B cell (primary cell): ENCODE data around the gene NANOS3. TPM values are rescaled to one million over a fixed set of nuclear protein-coding genes. Genes with fewer than 3 reads are reported as not detected.
A peak's percentile ranks its signal among the peaks of the same experiment; 100 is the strongest.

Experiments
- ATAC-seq: fragments of 200-7000 bp; cut with Tn5 transposase; one replicate; pipeline ENCODE4 v1.10.0; 2021; ENCODE audit warnings: low read depth, mild to moderate bottlenecking, moderate number of reproducible peaks, moderate library complexity
- CTCF ChIA-PET: fragments of 350-600 bp; sonication (Branson Sonifier 250); formaldehyde crosslinking; loops from one replicate; lab custom pipeline; 2021; ENCODE audit warnings: antibody characterized with exemption, inconsistent platforms; lab: Charles Lee
- POLR2A ChIA-PET: fragments of 350-600 bp; sonication (Branson Sonifier 250); formaldehyde crosslinking; loops from one replicate; lab custom pipeline; 2021; ENCODE audit warnings: antibody characterized with exemption; lab: Charles Lee
- DNase-seq: peaks from one replicate; pipeline ENCODE4 v3.0.0; 2013
- H2AFZ ChIP-seq: 2 replicates; pipeline ENCODE4 v1.6.1; 2012; ENCODE audit warnings: mild to moderate bottlenecking, low read depth, low read length; ENCODE audit not compliant: insufficient read depth, poor library complexity, severe bottlenecking
- H3K27ac ChIP-seq, 2 donors: 1 replicate in 1 of 2; 2 replicates in 1 of 2; pipeline ENCODE4 v1.5.1; 2012 to 2013; ENCODE audit warnings: low read length in 2 of 2, mild to moderate bottlenecking in 2 of 2, moderate library complexity in 1 of 2
- H3K27me3 ChIP-seq, 4 experiments: fragments of 200-600 bp in 1 of 4; sonication (generic) in 1 of 4; replicated peaks in 1 of 4; 1 replicate in 2 of 4; 2 replicates in 2 of 4; pipeline versions ENCODE4 v1.6.1 to v1.7.0; 2013 to 2016; ENCODE audit warnings: low read length in 3 of 4, mild to moderate bottlenecking in 2 of 4, mixed read lengths in 1 of 4, moderate library complexity in 1 of 4; ENCODE audit not compliant: insufficient read depth in 4 of 4, control insufficient read depth in 3 of 4; ENCODE audit errors: control extremely low read depth in 1 of 4
- H3K36me3 ChIP-seq, 2 experiments: replicated peaks in 1 of 2; 1 replicate in 1 of 2; 2 replicates in 1 of 2; pipeline versions ENCODE4 v1.6.1 to v1.7.1; 2013; ENCODE audit warnings: low read length in 1 of 2; ENCODE audit not compliant: insufficient read depth in 2 of 2, control insufficient read depth in 1 of 2; ENCODE audit errors: control extremely low read depth in 1 of 2, extremely low read depth in 1 of 2
- H3K4me1 ChIP-seq, 2 donors: fragments of 200-600 bp in 1 of 2; sonication (generic) in 1 of 2; 1 replicate in 1 of 2; 2 replicates in 1 of 2; pipeline versions ENCODE4 v1.5.1 to v1.6.1; 2013 to 2017; ENCODE audit warnings: low read length in 2 of 2; ENCODE audit not compliant: control insufficient read depth in 2 of 2, insufficient read depth in 2 of 2
- H3K4me2 ChIP-seq: replicated peaks from 2 replicates; pipeline ENCODE3; 2012; ENCODE audit warnings: mild to moderate bottlenecking, low read depth, low read length; ENCODE audit not compliant: poor library complexity, severe bottlenecking
- H3K4me3 ChIP-seq, 5 experiments: fragments of 200-600 bp in 1 of 5; sonication (generic) in 1 of 5; 1 replicate in 3 of 5; 2 replicates in 2 of 5; pipeline versions ENCODE4 v1.5.1 to v1.7.0; 2011 to 2016; ENCODE audit warnings: low read length in 4 of 5, mild to moderate bottlenecking in 4 of 5, low read depth in 2 of 5, control low read depth in 1 of 5, moderate library complexity in 1 of 5; ENCODE audit not compliant: insufficient read depth in 1 of 5; ENCODE audit errors: control extremely low read depth in 1 of 5, extremely low read depth in 1 of 5
- H3K79me2 ChIP-seq: fragments of 200-600 bp; sonication (generic); one replicate; pipeline ENCODE4 v1.6.0; 2016; ENCODE audit warnings: low read length; ENCODE audit not compliant: control insufficient read depth, insufficient read depth
- H3K9ac ChIP-seq: fragments of 200-600 bp; sonication (generic); 2 replicates; pipeline ENCODE4 v1.6.1; 2017; ENCODE audit warnings: mild to moderate bottlenecking, low read length, moderate library complexity
- H3K9me3 ChIP-seq, 3 donors: one replicate each; pipeline versions ENCODE4 v1.6.1 to v1.7.1; 2013; ENCODE audit warnings: low read length in 2 of 3; ENCODE audit not compliant: control insufficient read depth in 2 of 3, insufficient read depth in 1 of 3; ENCODE audit errors: control extremely low read depth in 1 of 3
- H4K20me1 ChIP-seq: 2 replicates; pipeline ENCODE4 v1.6.0; 2012; ENCODE audit warnings: mild to moderate bottlenecking, low read length; ENCODE audit not compliant: insufficient read depth, control insufficient read depth, poor library complexity, severe bottlenecking
- H3K27ac Mint-ChIP-seq: one replicate; pipeline ENCODE4 v1.8.0; 2021; ENCODE audit warnings: mixed read lengths
- H3K27me3 Mint-ChIP-seq: one replicate; pipeline ENCODE4 v1.8.0; 2021; ENCODE audit warnings: mixed read lengths
- H3K4me1 Mint-ChIP-seq: one replicate; pipeline ENCODE4 v1.8.0; 2021; ENCODE audit warnings: mixed read lengths
- H3K4me3 Mint-ChIP-seq: one replicate; pipeline ENCODE4 v1.8.0; 2021; ENCODE audit warnings: mixed read lengths
- H3K9me3 Mint-ChIP-seq: one replicate; pipeline ENCODE4 v1.8.0; 2022; ENCODE audit warnings: mixed read lengths; ENCODE audit not compliant: insufficient read depth
- CTCF ChIP-seq: fragments of 200-600 bp; IDR thresholded peaks from one replicate; pipeline ENCODE4 v1.8.0; 2022; ENCODE audit warnings: antibody characterized with exemption, mild to moderate bottlenecking
- EZH2 ChIP-seq: IDR thresholded peaks from 2 replicates; pipeline ENCODE4 v1.6.1; 2012; ENCODE audit warnings: borderline replicate concordance, low read depth, mild to moderate bottlenecking, moderate library complexity, low read length; ENCODE audit not compliant: insufficient read depth, poor library complexity, severe bottlenecking
- WGBS: methylation state at CpG from one replicate; pipeline ENCODE4 v1.1.5; 2013; ENCODE audit warnings: missing lambda C conversion rate; ENCODE audit not compliant: insufficient coverage; 5-methylcytosine and 5-hydroxymethylcytosine counted together
- intact Hi-C: fragments of 100-400 bp; cut with micrococcal nuclease; formaldehyde crosslinking; loops from one replicate; pipeline ENCODE4 v1.10.0; 2022
- polyA plus RNA-seq: library from polyadenylated mRNA; depleted of rRNA; stranded (reverse); fragments of >200 nt; gene quantifications from 2 replicates; pipeline ENCODE4 v1.2.3, GENCODE V29; 2012
- total RNA-seq, 2 donors: library from RNA; stranded (reverse); fragments of 120-200 nt in 1 of 2; gene quantifications; 1 replicate in 1 of 2; 2 replicates in 1 of 2; pipeline versions ENCODE4 v1.2.3 to v1.2.4, GENCODE V29; 2013 to 2022

Gene NANOS3
- total and polyA plus RNA-seq, 2 donors (not counting 1 experiment from before 2014, with no cell fraction given) = 0.49 TPM; not detected in 1

GRCh38 chr19:13869281-13869680 is 7.7 kb upstream of the NANOS3 start:
- Histone ChIP-seq H4K20me1 (no peaks in the 10 kb centered on the region), H3K27me3 (peaks cover 0 to 75% (median 15%) of the 10 kb centered on the region in 4 experiments), H2AFZ (no peak overlapping the region), H3K27ac (no peak overlapping the region), H3K36me3 (no peaks in the 10 kb centered on the region), H3K4me1 (peaks cover 27% of the 10 kb centered on the region in 2 donors), H3K4me3 (no peak overlapping the region), H3K9me3 (peaks cover 0 to 12% (median 0%) of the 10 kb centered on the region in 3 donors), H3K79me2 (no peaks in the 10 kb centered on the region), H3K9ac (no peak overlapping the region), H3K4me2 (no peak overlapping the region)
- TF ChIP-seq EZH2 (no peak), CTCF (no peak)
- Mint-ChIP-seq H3K4me1 (peaks cover 18% of the 10 kb centered on the region), H3K27ac (no peak overlapping the region), H3K27me3 (peaks cover 46% of the 10 kb centered on the region), H3K9me3 (no peaks in the 10 kb centered on the region), H3K4me3 (no peak overlapping the region)
- WGBS = 86% methylated on average over 13 of the region's 13 CpGs
- ChIA-PET POLR2A (no interaction called here), CTCF (interaction anchor here (0.7 kb wide), 2 partner anchors 163 to 229 kb away, joined by 3 read pairs; partner anchors contain the start of gene IL27RA)
- DNase-seq (peak; percentile 29), ATAC-seq (no peak)
- intact Hi-C loops = no loop called here

- no peak overlapping the region for H3K4me3 ChIP-seq
- peaks cover 0 to 75% (median 12%) of the 10 kb centered on the region in 4 experiments for H3K27me3 ChIP-seq
- ATAC-seq (no peak), DNase-seq (peak; percentile 25)
- peaks cover 0 to 7% (median 0%) of the 10 kb centered on the region in 3 donors for H3K9me3 ChIP-seq
- CTCF ChIA-PET = interaction anchor here (0.7 to 2.7 kb wide), 4 partner anchors 9 to 177 kb away, joined by 3 to 14 read pairs (median 6); no protein-coding TSS in a partner anchor
- H2AFZ ChIP-seq = no peak overlapping the region
- Mint-ChIP-seq H3K4me3 (no peak overlapping the region), H3K9me3 (no peaks in the 10 kb centered on the region), H3K4me1 (peaks cover 13% of the 10 kb centered on the region), H3K27ac (no peak overlapping the region), H3K27me3 (peaks cover 43% of the 10 kb centered on the region)
- no peak overlapping the region for H3K9ac ChIP-seq
- WGBS = 9% methylated on average over 1 of the region's 4 CpGs
- peaks cover 19 to 20% of the 10 kb centered on the region in 2 donors for H3K4me1 ChIP-seq
- POLR2A ChIA-PET = interaction anchor here (0.5 to 0.9 kb wide), 3 partner anchors 30 to 1134 kb away, joined by 3 to 4 read pairs (median 4); partner anchors contain the start of gene GET3
- H4K20me1 ChIP-seq = no peaks in the 10 kb centered on the region
- intact Hi-C loops = no loop called here
- no peaks in the 10 kb centered on the region for H3K79me2 ChIP-seq
- H3K36me3 ChIP-seq = no peaks in the 10 kb centered on the region
- no peak overlapping the region for H3K4me2 ChIP-seq
- TF ChIP-seq CTCF (no peak), EZH2 (no peak)
- H3K27ac ChIP-seq = no peak overlapping the region
These were observed 6.1 kb upstream of the NANOS3 start for GRCh38 chr19:13870873-13871272.
